Neural crest cell (in vitro differentiated cells): Measurements from ENCODE around the gene ANXA6. TPM values are rescaled to one million over a fixed set of nuclear protein-coding genes. Genes with fewer than 3 reads are reported as not detected.
A peak's percentile ranks its signal among the peaks of the same experiment; 100 is the strongest.

ENCODE experiments used
- DNase-seq: peaks from one replicate; pipeline ENCODE4 v3.0.0; 2021; ENCODE audit warnings: low read depth, mixed read lengths, low spot score
- H3K27ac Mint-ChIP-seq: one replicate; pipeline ENCODE4 v1.8.0; 2021; ENCODE audit warnings: mild to moderate bottlenecking, mixed read lengths; ENCODE audit not compliant: unreplicated experiment
- H3K27me3 Mint-ChIP-seq: 2 replicates; pipeline ENCODE4 v1.8.0; 2021; ENCODE audit warnings: low read depth, mild to moderate bottlenecking, mixed read lengths
- H3K36me3 Mint-ChIP-seq: 2 replicates; pipeline ENCODE4 v1.8.0; 2021; ENCODE audit warnings: low read depth, mild to moderate bottlenecking, mixed read lengths
- H3K4me1 Mint-ChIP-seq: 2 replicates; pipeline ENCODE4 v1.8.0; 2021; ENCODE audit warnings: mixed read lengths
- H3K4me3 Mint-ChIP-seq: one replicate; pipeline ENCODE4 v1.8.0; 2021; ENCODE audit warnings: mild to moderate bottlenecking, mixed read lengths
- H3K9me3 Mint-ChIP-seq: 2 replicates; pipeline ENCODE4 v1.8.0; 2021; ENCODE audit warnings: mixed read lengths
- total RNA-seq: library from RNA; stranded (reverse); gene quantifications from 2 replicates; pipeline ENCODE4 v1.2.1, GENCODE V29; 2021
- TF ChIP-seq, protein P1 (sequence below): fragments of 200-600 bp; sonication (generic); conservative IDR thresholded peaks from 2 replicates; pipeline ENCODE4 v1.5.0; 2021; ENCODE audit warnings: antibody characterized with exemption, mild to moderate bottlenecking

ANXA6 gene
- total RNA-seq, 1 donor from 2014 or later = 151 TPM

DNA sequence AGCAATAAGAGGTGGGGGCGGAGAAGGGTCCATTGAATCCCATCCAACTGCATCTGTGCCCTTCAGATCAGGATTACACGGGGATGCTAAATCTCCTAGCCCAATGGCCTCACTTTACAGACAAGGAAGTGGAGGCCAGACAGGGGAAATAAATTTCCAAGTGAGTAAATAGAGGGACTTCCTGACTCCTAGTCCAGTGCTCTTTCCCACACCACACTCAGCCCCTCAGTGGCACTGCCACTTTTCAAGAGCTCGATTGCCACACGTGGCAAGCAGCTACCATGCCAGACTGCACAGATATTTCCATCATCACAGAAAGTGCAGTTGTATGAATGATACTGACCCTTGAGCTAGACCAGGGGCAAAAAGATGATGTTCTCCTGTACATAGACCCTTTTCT lies 68.6 kb downstream of the ANXA6 start:
- no peak for DNase-seq
- H3K27ac Mint-ChIP-seq = no peak overlapping the region
- TF ChIP-seq, protein P1, sequence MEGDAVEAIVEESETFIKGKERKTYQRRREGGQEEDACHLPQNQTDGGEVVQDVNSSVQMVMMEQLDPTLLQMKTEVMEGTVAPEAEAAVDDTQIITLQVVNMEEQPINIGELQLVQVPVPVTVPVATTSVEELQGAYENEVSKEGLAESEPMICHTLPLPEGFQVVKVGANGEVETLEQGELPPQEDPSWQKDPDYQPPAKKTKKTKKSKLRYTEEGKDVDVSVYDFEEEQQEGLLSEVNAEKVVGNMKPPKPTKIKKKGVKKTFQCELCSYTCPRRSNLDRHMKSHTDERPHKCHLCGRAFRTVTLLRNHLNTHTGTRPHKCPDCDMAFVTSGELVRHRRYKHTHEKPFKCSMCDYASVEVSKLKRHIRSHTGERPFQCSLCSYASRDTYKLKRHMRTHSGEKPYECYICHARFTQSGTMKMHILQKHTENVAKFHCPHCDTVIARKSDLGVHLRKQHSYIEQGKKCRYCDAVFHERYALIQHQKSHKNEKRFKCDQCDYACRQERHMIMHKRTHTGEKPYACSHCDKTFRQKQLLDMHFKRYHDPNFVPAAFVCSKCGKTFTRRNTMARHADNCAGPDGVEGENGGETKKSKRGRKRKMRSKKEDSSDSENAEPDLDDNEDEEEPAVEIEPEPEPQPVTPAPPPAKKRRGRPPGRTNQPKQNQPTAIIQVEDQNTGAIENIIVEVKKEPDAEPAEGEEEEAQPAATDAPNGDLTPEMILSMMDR = no peak
- no peak overlapping the region for H3K4me3 Mint-ChIP-seq
- peaks cover 14% of the 10 kb centered on the region for H3K27me3 Mint-ChIP-seq
- H3K36me3 Mint-ChIP-seq = no peaks in the 10 kb centered on the region
- peaks cover 1% of the 10 kb centered on the region for H3K4me1 Mint-ChIP-seq
- H3K9me3 Mint-ChIP-seq = no peaks in the 10 kb centered on the region

DNA sequence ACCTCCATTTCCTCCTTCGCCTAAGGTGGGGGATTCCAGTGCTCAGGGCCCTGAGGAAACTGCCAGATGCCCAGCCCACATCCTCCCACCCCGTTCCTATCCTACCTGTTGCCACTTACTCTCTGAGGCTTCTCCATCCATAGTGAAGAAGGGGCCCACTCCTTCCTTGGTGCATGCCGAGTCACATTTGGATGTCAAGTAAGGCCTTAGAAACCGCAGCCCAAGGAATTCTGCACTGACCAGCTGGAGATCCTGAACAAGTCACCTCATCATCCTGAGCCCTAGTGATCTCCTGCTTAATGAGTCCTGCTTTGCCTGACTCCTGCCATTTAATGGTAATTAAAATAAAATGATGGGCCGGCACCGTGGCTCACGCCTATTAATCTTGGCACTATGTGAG lies 70.1 kb downstream of the ANXA6 start:
- Mint-ChIP-seq H3K9me3 (no peaks in the 10 kb centered on the region), H3K4me1 (peaks cover 4% of the 10 kb centered on the region), H3K36me3 (no peaks in the 10 kb centered on the region), H3K27me3 (peaks cover 14% of the 10 kb centered on the region), H3K27ac (no peak overlapping the region), H3K4me3 (no peak overlapping the region)
- DNase-seq = no peak
- TF ChIP-seq, protein P1 = no peak

DNA sequence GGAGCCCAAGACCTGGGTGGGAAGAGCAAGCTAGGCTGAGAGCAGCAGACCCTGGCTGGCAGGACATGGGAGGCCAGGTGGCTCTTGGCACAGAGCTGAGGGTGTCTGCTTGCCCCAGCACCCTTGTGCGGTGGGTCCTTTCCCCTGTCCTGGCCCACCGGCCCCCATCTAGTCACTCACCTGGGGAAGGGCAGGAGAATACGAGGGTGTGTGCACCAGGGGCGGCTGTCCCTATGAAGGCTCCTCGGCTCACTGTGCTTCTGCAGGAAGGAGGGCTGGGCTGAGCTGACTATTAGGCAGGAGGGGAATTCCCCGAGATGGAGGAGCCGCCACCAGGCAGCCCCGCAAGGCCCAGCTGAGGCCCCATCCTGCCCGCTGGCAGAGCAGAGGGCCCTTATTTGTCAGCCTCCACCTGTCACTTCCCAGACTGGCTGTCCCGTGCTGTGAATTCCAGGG lies 70.6 kb downstream of the ANXA6 start:
- peaks cover 9% of the 10 kb centered on the region for H3K4me1 Mint-ChIP-seq
- TF ChIP-seq, protein P1 = no peak
- H3K36me3 Mint-ChIP-seq = no peaks in the 10 kb centered on the region
- H3K9me3 Mint-ChIP-seq = no peaks in the 10 kb centered on the region
- no peak overlapping the region for H3K27ac Mint-ChIP-seq
- no peak overlapping the region for H3K4me3 Mint-ChIP-seq
- no peak for DNase-seq
- H3K27me3 Mint-ChIP-seq = peaks cover 14% of the 10 kb centered on the region

DNA sequence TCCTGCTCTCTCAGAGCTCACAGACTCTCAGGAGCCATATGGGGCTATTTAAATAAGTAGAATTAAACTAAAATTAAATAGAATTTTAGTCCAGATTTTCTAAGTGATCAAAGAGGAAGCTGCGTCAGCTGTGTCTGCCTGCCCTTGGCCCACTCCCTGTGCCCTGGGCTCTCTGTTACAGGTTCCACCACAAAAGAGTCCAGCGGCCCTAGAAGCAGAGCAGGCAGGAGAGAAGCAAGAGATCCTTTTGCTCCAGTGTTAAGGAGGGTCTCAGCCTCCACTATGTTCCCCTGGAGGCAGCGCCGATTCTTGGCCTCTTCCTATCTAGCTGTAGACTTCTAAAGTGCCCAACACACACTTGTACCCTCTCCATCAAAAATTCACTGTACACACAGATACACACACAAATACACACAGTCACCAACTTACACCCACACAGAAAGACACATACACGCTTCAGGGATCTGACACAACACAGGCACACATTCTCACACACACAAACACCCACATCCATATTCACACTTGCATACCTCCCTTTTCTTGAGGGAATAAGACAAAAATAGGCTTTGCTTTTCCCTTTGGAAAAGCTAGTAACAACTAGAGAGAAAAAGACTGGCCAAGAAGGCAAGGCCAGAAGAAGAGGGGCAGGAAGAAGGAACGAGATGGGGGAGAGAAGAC lies 71.2 kb downstream of the ANXA6 start:
- no peaks in the 10 kb centered on the region for H3K36me3 Mint-ChIP-seq
- H3K27ac Mint-ChIP-seq = peak overlapping the region; percentile 7

DNA sequence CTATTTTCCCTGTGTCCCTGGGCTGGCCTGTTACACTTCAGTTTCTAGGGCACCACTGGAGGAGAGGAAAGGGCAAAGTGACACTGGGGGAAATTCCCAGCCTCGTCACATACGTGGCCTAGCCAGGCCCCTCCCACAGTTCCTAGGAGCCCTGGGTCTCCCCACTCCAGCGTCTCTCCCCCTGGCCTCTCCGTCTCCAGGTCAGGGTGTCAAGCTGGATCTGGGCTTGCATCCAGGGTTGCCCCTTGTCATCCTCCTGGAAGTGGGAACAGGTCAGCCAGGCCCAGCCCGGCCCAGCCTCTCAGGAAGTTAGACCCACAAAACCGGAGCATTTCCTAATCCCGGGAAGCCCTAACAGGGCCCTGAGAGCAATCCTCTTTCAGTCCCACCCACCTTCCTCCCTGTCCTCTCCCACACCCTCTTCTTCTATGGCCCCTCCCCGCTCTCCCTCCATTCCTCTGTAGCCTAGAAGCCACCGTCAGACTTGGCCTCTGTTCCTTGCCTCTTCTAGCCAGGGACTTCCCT lies 72.0 kb downstream of the ANXA6 start:
- no peak for DNase-seq
- no peaks in the 10 kb centered on the region for H3K36me3 Mint-ChIP-seq

More for the DNA sequence above, 71.2 kb downstream of the ANXA6 start:
- Mint-ChIP-seq H3K4me1 (peaks cover 12% of the 10 kb centered on the region), H3K9me3 (no peaks in the 10 kb centered on the region), H3K4me3 (peak overlapping the region; percentile 2), H3K27me3 (peaks cover 10% of the 10 kb centered on the region)
- DNase-seq = no peak
- TF ChIP-seq, protein P1 = no peak

More for the DNA sequence above, 72.0 kb downstream of the ANXA6 start:
- Mint-ChIP-seq H3K27ac (no peak overlapping the region), H3K27me3 (peaks cover 7% of the 10 kb centered on the region), H3K4me3 (no peak overlapping the region), H3K9me3 (no peaks in the 10 kb centered on the region), H3K4me1 (peaks cover 15% of the 10 kb centered on the region)
- TF ChIP-seq, protein P1 = no peak
